ENCODE data around the gene CMTM6.
"Not testable (repeated sequence)": the region's sequence is repeated elsewhere in the genome, so short reads cannot be mapped to it uniquely, and the experiment has no call there.

DNA sequence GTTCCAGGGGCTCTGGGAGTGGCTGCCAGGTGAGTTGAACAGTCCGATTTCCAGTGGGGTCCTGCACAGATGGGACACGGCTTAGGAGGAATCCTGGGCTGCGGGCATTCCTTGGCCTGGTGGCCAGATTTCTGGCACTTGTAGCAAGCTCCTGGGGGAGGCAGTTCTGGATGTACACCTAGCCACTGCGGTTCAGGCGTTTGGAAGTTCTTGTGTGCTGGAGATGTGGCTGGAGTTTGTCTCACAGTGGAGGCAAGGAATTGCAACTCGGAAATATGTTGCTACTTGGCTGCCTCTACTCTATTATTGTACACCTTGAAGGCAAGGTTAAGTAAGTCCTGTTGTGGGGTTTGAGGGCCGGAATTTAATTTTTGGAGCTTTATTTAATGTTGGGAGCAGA, 37.9 kb downstream of the CMTM6 start:
- TF ChIP-seq, protein P1, sequence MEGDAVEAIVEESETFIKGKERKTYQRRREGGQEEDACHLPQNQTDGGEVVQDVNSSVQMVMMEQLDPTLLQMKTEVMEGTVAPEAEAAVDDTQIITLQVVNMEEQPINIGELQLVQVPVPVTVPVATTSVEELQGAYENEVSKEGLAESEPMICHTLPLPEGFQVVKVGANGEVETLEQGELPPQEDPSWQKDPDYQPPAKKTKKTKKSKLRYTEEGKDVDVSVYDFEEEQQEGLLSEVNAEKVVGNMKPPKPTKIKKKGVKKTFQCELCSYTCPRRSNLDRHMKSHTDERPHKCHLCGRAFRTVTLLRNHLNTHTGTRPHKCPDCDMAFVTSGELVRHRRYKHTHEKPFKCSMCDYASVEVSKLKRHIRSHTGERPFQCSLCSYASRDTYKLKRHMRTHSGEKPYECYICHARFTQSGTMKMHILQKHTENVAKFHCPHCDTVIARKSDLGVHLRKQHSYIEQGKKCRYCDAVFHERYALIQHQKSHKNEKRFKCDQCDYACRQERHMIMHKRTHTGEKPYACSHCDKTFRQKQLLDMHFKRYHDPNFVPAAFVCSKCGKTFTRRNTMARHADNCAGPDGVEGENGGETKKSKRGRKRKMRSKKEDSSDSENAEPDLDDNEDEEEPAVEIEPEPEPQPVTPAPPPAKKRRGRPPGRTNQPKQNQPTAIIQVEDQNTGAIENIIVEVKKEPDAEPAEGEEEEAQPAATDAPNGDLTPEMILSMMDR (conservative IDR thresholded peaks at IDR 0.05; ENCODE audit: low read length), result not testable (repeated sequence)
- not testable (repeated sequence) for TF ChIP-seq EZH2phosphoT487 (IDR thresholded peaks at IDR 0.05; ENCODE audit: borderline replicate concordance)
